Natural killer cell (primary cell): ENCODE measurements around the gene OR10G3. TPM values are rescaled to one million over a fixed set of nuclear protein-coding genes. Genes with fewer than 3 reads are reported as not detected.

ENCODE experiments used
- ATAC-seq, 3 donors: fragments of 150-1000 bp in 2 of 3; fragments of 200-7000 bp in 1 of 3; cut with Tn5 transposase; 1 replicate in 1 of 3; 2 replicates in 2 of 3; pipeline ENCODE4 v1.10.0; 2021; ENCODE audit warnings: mild to moderate bottlenecking in 2 of 3, moderate library complexity in 2 of 3
- DNase-seq, 2 donors: peaks; one replicate each; pipeline versions ENCODE4 v3.0.0 to v3.0.0-alpha.2; 2013 to 2021; ENCODE audit warnings: mixed read lengths in 1 of 2
- H3K27ac ChIP-seq: one replicate; pipeline ENCODE4 v1.5.1; 2013; ENCODE audit warnings: mild to moderate bottlenecking, low read length
- H3K27me3 ChIP-seq: one replicate; pipeline ENCODE4 v1.6.1; 2013; ENCODE audit warnings: low read length; ENCODE audit not compliant: control insufficient read depth, insufficient read depth
- H3K36me3 ChIP-seq: one replicate; pipeline ENCODE4 v1.6.1; 2013; ENCODE audit warnings: low read length; ENCODE audit not compliant: control insufficient read depth, insufficient read depth
- H3K4me1 ChIP-seq: one replicate; pipeline ENCODE4 v1.6.1; 2013; ENCODE audit warnings: low read length; ENCODE audit not compliant: control insufficient read depth, insufficient read depth
- H3K4me3 ChIP-seq: one replicate; pipeline ENCODE4 v1.5.1; 2013; ENCODE audit warnings: low read length
- H3K9me3 ChIP-seq: one replicate; pipeline ENCODE4 v1.6.1; 2013; ENCODE audit warnings: low read length; ENCODE audit not compliant: control insufficient read depth, insufficient read depth
- H3K27ac Mint-ChIP-seq, 2 donors: one replicate each; pipeline ENCODE4 v1.8.0; 2022; ENCODE audit warnings: mild to moderate bottlenecking in 2 of 2, mixed read lengths in 2 of 2, moderate library complexity in 1 of 2
- H3K27me3 Mint-ChIP-seq, 2 donors: one replicate each; pipeline ENCODE4 v1.8.0; 2022; ENCODE audit warnings: low read depth in 2 of 2, mixed read lengths in 2 of 2
- H3K36me3 Mint-ChIP-seq: one replicate; pipeline ENCODE4 v1.8.0; 2022; ENCODE audit warnings: mixed read lengths
- H3K4me1 Mint-ChIP-seq, 2 donors: one replicate each; pipeline ENCODE4 v1.8.0; 2022; ENCODE audit warnings: mixed read lengths in 2 of 2
- H3K4me3 Mint-ChIP-seq: one replicate; pipeline ENCODE4 v1.8.0; 2022; ENCODE audit warnings: mild to moderate bottlenecking, moderate library complexity, mixed read lengths
- H3K9me3 Mint-ChIP-seq, 2 donors: one replicate each; pipeline ENCODE4 v1.8.0; 2022; ENCODE audit warnings: mixed read lengths in 2 of 2
- WGBS: methylation state at CpG from one replicate; pipeline ENCODE4 v1.1.7; 2013; ENCODE audit warnings: missing lambda C conversion rate; ENCODE audit not compliant: insufficient coverage; 5-methylcytosine and 5-hydroxymethylcytosine counted together
- intact Hi-C: fragments of 100-400 bp; cut with micrococcal nuclease; formaldehyde crosslinking; loops from one replicate; pipeline ENCODE4 v1.14.2; 2022
- total RNA-seq, 4 donors: library from RNA; stranded (reverse); fragments of 120-200 nt in 1 of 4; gene quantifications; one replicate each; pipeline versions ENCODE4 v1.2.3 to v1.2.4, GENCODE V29; 2013 to 2022
- TF ChIP-seq, protein P1 (sequence below): fragments of 200-600 bp; IDR thresholded peaks from one replicate; pipeline ENCODE4 v1.8.0; 2022; ENCODE audit warnings: antibody characterized with exemption

The OR10G3 gene
- total RNA-seq, 3 donors from 2014 or later (not counting 1 experiment from before 2014, with no cell fraction given), result not detected

DNA sequence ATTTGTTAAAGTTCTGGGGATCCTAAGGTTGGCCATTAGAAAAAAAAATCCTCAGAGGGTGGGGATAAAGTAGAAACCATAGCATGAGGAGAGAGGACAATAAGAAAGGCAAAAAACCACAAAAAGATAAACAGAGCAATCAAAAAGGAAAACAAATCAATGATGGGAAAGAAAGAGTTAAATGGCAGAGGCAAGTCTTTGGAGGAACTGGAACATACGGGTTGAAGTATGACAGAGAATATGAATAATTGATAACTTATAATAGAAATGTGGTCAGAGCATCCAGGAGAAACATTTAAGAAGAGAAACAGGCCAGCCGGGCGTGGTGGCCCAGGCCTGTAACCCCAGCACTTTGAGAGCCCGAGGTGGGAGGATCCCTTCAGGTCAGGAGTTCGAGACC lies 35.9 kb downstream of the OR10G3 start:
- TF ChIP-seq, protein P1, sequence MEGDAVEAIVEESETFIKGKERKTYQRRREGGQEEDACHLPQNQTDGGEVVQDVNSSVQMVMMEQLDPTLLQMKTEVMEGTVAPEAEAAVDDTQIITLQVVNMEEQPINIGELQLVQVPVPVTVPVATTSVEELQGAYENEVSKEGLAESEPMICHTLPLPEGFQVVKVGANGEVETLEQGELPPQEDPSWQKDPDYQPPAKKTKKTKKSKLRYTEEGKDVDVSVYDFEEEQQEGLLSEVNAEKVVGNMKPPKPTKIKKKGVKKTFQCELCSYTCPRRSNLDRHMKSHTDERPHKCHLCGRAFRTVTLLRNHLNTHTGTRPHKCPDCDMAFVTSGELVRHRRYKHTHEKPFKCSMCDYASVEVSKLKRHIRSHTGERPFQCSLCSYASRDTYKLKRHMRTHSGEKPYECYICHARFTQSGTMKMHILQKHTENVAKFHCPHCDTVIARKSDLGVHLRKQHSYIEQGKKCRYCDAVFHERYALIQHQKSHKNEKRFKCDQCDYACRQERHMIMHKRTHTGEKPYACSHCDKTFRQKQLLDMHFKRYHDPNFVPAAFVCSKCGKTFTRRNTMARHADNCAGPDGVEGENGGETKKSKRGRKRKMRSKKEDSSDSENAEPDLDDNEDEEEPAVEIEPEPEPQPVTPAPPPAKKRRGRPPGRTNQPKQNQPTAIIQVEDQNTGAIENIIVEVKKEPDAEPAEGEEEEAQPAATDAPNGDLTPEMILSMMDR, result no peak
- Mint-ChIP-seq H3K27me3 (peaks cover 19 to 25% of the 10 kb centered on the region in 2 donors), H3K4me3 (no peak overlapping the region), H3K4me1 (no peaks in the 10 kb centered on the region), H3K36me3 (no peaks in the 10 kb centered on the region), H3K27ac (no peak overlapping the region), H3K9me3 (no peaks in the 10 kb centered on the region)
- intact Hi-C loops, result no loop called here
- no peaks in the 10 kb centered on the region for H3K9me3 ChIP-seq
- WGBS, result 63% methylated on average over 5 of the region's 5 CpGs
- H3K4me1 ChIP-seq, result no peaks in the 10 kb centered on the region
- H3K4me3 ChIP-seq, result no peak overlapping the region
- ATAC-seq, result no peak
- no peak for DNase-seq
- no peaks in the 10 kb centered on the region for H3K36me3 ChIP-seq
- H3K27me3 ChIP-seq, result peaks cover 8% of the 10 kb centered on the region
- H3K27ac ChIP-seq, result no peak overlapping the region

DNA sequence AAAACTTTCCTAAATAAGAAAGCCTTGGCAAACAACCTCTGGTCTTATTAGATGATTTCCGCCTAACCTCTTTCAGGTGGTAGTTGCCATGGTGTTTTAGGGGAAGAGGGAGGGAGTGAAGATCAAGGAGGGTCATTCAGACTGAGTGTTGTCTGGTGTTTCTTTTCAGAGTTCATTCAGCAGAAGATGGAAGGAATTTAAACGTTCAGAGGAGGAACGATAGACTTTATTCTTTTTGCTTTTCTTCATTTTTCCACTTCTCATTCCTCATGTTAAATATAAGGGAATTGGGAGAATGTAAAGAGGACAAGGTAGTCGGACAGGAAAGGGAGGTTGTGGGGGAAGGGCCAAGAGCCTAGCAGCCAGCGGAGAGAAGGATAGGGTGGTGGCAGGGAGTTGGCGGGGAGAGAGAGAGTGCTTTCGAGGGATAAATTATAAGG lies 36.3 kb downstream of the OR10G3 start:
- H3K27me3 Mint-ChIP-seq, result peaks cover 20 to 29% of the 10 kb centered on the region in 2 donors
- Histone ChIP-seq H3K27me3 (peaks cover 12% of the 10 kb centered on the region), H3K4me1 (no peaks in the 10 kb centered on the region), H3K4me3 (no peak overlapping the region), H3K27ac (no peak overlapping the region), H3K36me3 (no peaks in the 10 kb centered on the region), H3K9me3 (no peaks in the 10 kb centered on the region)
- H3K9me3 Mint-ChIP-seq, result no peaks in the 10 kb centered on the region
- TF ChIP-seq, protein P1, result no peak
- whole genome bisulfite sequencing, result 88% methylated on average over 5 of the region's 7 CpGs
- DNase-seq (no peak), ATAC-seq (no peak)
- intact Hi-C loops, result no loop called here
- H3K27ac Mint-ChIP-seq, result no peak overlapping the region
- no peaks in the 10 kb centered on the region for H3K36me3 Mint-ChIP-seq
- H3K4me1 Mint-ChIP-seq, result no peaks in the 10 kb centered on the region
- H3K4me3 Mint-ChIP-seq, result no peak overlapping the region

DNA sequence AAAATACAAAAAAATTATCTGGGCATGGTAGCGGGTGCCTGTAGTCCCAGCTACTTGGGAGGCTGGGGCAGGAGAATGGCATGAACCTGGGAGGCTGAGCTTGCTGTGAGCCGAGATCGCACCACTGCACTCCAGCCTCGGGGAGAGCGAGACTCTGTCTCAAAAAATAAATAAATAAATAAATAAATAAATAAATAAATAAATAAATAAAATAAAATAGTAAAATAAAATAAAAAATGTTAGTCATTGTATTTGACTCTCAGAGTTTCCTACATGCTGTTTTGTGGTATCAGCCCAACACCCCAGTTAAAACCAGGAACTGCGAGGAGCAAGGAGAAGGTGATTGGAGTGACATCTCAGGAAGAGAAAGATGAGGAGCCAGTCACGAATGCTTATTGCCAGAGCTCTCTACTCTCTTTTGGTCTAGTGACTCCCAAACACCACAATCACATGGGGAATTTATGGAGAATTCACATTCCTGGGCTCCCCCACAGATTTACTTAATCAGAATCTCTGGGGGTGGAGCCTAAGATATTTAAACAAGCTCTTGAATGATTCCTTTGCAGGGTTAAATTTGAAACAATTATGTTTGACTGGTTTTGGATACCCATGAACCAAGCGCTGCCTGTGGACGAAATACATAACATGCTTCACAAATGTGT lies 38.3 kb downstream of the OR10G3 start:
- Mint-ChIP-seq H3K9me3 (no peaks in the 10 kb centered on the region), H3K4me3 (no peak overlapping the region), H3K27ac (no peak overlapping the region), H3K4me1 (peaks cover 0 to 6% of the 10 kb centered on the region in 2 donors), H3K27me3 (peaks cover 29 to 46% of the 10 kb centered on the region in 2 donors), H3K36me3 (no peaks in the 10 kb centered on the region)
- DNase-seq, result no peak
- intact Hi-C loops, result no loop called here
- Histone ChIP-seq H3K27me3 (peaks cover 22% of the 10 kb centered on the region), H3K9me3 (no peaks in the 10 kb centered on the region), H3K27ac (no peak overlapping the region), H3K36me3 (no peaks in the 10 kb centered on the region), H3K4me1 (no peaks in the 10 kb centered on the region), H3K4me3 (no peak overlapping the region)
- 94% methylated on average over 5 of the region's 9 CpGs for WGBS
- TF ChIP-seq, protein P1, result no peak
- no peak for ATAC-seq
